ENCODE measurements around the gene CHST3.
"Not testable (repeated sequence)": the region's sequence is repeated elsewhere in the genome, so short reads cannot be mapped to it uniquely, and the experiment has no call there.

Gene CHST3

GRCh38 chr10:71973777-71974488 is 9.7 kb downstream of the CHST3 start:
- no peak for DNase-seq (ENCODE audit: low read depth)

- peak; percentile 92 for DNase-seq (ENCODE audit: low read depth)
Observed at GRCh38 chr10:71974489-71975021, 10.4 kb downstream of the CHST3 start.

GRCh38 chr10:71975087-71975870 is 11.1 kb downstream of the CHST3 start:
- peak; percentile 23 for DNase-seq (ENCODE audit: low read depth)

GRCh38 chr10:71975871-71976725 is 11.9 kb downstream of the CHST3 start:
- DNase-seq (ENCODE audit: low read depth), result peak; percentile 93

- not testable (repeated sequence) for DNase-seq (ENCODE audit: low read depth)
Observed at GRCh38 chr10:71977614-71977903, 13.4 kb downstream of the CHST3 start.

- DNase-seq (ENCODE audit: low read depth), result no peak
Observed at GRCh38 chr10:71978476-71978875, 14.3 kb downstream of the CHST3 start.

GRCh38 chr10:71978988-71979691 is 14.9 kb downstream of the CHST3 start:
- DNase-seq (ENCODE audit: low read depth), result no peak

- no peak for DNase-seq (ENCODE audit: low read depth)
Observed at GRCh38 chr10:71979692-71980062, 15.5 kb downstream of the CHST3 start.

GRCh38 chr10:71980181-71981014 is 16.2 kb downstream of the CHST3 start:
- no peak for DNase-seq (ENCODE audit: low read depth)

- no peak for DNase-seq (ENCODE audit: low read depth)
Observed at GRCh38 chr10:71981015-71981875, 17.1 kb downstream of the CHST3 start.

- no peak for DNase-seq (ENCODE audit: low read depth)
Observed at GRCh38 chr10:71981876-71982230, 17.7 kb downstream of the CHST3 start.

GRCh38 chr10:71982269-71983178 is 18.3 kb downstream of the CHST3 start:
- no peak for DNase-seq (ENCODE audit: low read depth)

GRCh38 chr10:71984126-71984808 is 20.1 kb downstream of the CHST3 start:
- DNase-seq (ENCODE audit: low read depth), result no peak

GRCh38 chr10:71984809-71985388 is 20.7 kb downstream of the CHST3 start:
- DNase-seq (ENCODE audit: low read depth), result no peak

GRCh38 chr10:71985542-71986250 is 21.5 kb downstream of the CHST3 start:
- DNase-seq (ENCODE audit: low read depth), result no peak

- DNase-seq (ENCODE audit: low read depth), result not testable (repeated sequence)
Observed at GRCh38 chr10:71988895-71989294, 24.7 kb downstream of the CHST3 start.
